ENCODE measurements around the gene SEMA6B.

- no peak for TF ChIP-seq EZH2 (IDR thresholded peaks at IDR 0.05; ENCODE audit: borderline replicate concordance, insufficient read depth, low read length, poor library complexity, severe bottlenecking)
- TF ChIP-seq, protein P1, sequence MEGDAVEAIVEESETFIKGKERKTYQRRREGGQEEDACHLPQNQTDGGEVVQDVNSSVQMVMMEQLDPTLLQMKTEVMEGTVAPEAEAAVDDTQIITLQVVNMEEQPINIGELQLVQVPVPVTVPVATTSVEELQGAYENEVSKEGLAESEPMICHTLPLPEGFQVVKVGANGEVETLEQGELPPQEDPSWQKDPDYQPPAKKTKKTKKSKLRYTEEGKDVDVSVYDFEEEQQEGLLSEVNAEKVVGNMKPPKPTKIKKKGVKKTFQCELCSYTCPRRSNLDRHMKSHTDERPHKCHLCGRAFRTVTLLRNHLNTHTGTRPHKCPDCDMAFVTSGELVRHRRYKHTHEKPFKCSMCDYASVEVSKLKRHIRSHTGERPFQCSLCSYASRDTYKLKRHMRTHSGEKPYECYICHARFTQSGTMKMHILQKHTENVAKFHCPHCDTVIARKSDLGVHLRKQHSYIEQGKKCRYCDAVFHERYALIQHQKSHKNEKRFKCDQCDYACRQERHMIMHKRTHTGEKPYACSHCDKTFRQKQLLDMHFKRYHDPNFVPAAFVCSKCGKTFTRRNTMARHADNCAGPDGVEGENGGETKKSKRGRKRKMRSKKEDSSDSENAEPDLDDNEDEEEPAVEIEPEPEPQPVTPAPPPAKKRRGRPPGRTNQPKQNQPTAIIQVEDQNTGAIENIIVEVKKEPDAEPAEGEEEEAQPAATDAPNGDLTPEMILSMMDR (IDR thresholded peaks at IDR 0.05; ENCODE audit: poor library complexity, severe bottlenecking) = no peak
- no peak for TF ChIP-seq POLR2AphosphoS5 (IDR thresholded peaks at IDR 0.05)
- no peak for TF ChIP-seq EP300 (conservative IDR thresholded peaks at IDR 0.05; ENCODE audit: poor library complexity, severe bottlenecking)
- no peak for TF ChIP-seq SMC3 (conservative IDR thresholded peaks at IDR 0.05; ENCODE audit: poor library complexity)
- no peak for TF ChIP-seq TAF1 (IDR thresholded peaks at IDR 0.05; ENCODE audit: low read depth)
- TF ChIP-seq, protein P2, sequence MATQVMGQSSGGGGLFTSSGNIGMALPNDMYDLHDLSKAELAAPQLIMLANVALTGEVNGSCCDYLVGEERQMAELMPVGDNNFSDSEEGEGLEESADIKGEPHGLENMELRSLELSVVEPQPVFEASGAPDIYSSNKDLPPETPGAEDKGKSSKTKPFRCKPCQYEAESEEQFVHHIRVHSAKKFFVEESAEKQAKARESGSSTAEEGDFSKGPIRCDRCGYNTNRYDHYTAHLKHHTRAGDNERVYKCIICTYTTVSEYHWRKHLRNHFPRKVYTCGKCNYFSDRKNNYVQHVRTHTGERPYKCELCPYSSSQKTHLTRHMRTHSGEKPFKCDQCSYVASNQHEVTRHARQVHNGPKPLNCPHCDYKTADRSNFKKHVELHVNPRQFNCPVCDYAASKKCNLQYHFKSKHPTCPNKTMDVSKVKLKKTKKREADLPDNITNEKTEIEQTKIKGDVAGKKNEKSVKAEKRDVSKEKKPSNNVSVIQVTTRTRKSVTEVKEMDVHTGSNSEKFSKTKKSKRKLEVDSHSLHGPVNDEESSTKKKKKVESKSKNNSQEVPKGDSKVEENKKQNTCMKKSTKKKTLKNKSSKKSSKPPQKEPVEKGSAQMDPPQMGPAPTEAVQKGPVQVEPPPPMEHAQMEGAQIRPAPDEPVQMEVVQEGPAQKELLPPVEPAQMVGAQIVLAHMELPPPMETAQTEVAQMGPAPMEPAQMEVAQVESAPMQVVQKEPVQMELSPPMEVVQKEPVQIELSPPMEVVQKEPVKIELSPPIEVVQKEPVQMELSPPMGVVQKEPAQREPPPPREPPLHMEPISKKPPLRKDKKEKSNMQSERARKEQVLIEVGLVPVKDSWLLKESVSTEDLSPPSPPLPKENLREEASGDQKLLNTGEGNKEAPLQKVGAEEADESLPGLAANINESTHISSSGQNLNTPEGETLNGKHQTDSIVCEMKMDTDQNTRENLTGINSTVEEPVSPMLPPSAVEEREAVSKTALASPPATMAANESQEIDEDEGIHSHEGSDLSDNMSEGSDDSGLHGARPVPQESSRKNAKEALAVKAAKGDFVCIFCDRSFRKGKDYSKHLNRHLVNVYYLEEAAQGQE (IDR thresholded peaks at IDR 0.05; ENCODE audit: borderline replicate concordance) = no peak
- no peak for TF ChIP-seq RAD21 (conservative IDR thresholded peaks at IDR 0.05)
- TF ChIP-seq MXI1 (conservative IDR thresholded peaks at IDR 0.05; ENCODE audit: poor library complexity, severe bottlenecking) = no peak
These were observed at the start of gene SEMA6B for GRCh38 chr19:4559569-4559968.

Measured in neural cell (in vitro differentiated cells).